ENCODE measurements around the gene TYK2.

- no peak for TF ChIP-seq CTCF (optimal IDR thresholded peaks at IDR 0.05 in 1 of 3, IDR thresholded peaks at IDR 0.05 in 1 of 3, conservative IDR thresholded peaks at IDR 0.05 in 1 of 3; ENCODE audit: extremely low read depth in 1 of 3, insufficient read depth in 2 of 3, low read length in 3 of 3)
- TF ChIP-seq EZH2 (IDR thresholded peaks at IDR 0.05; ENCODE audit: low read length), result no peak
Observed at GRCh38 chr19:10334588-10335351, 45.6 kb downstream of the TYK2 start.

All from keratinocyte (primary cell).